ENCODE measurements around the gene VAPA. TPM values are rescaled to one million over a fixed set of nuclear protein-coding genes. Genes with fewer than 3 reads are reported as not detected.

Gene VAPA
- total and polyA plus RNA-seq, 2 of the 4 experiments (the other 2 are of a cell fraction): 199 to 206 TPM

DNA sequence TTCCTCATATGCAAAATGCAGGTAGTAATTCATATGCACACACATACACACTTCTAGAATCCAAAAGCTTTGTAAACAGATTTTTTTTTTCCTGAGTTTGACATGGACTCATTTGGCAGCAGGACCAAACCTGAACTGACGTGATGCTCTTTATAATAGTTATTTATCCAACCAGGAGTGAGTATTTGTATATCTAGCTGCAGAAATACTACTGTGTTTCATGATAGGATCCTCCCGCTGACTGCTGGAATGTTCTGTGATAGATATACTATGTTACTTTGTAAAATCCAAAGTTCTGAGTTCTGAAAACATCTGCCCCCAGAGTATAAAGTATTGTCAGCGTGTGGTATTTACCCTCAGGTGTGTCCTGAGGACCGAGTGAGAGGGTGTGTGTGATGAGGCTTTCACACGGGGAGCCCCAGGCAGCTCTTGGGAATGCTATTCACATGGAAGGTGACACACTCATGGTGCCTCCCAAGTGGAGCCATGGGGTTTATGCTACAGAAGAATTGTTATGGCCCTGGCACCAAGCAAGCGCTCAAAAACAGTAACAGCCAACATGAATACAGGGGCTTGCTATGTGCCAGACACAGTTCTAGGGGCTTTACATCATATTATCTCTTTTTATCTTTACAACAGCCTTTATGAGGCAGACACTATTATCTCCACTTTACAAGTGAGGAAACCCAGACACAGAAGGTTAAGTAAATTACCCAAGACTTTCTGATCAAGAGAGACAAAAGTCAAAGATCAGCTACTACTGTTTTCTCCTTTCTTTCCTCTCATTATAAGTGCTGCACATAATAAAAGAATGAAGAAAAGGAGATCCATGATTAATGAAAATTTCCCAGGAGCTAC is 44.7 kb upstream of the VAPA start:
- H2BK15ac ChIP-seq (ENCODE audit: low read depth, low read length): peak overlapping the region; percentile 34; the same call in 1 of the 3 replicates
- H2BK5ac ChIP-seq (ENCODE audit: low read depth, low read length, poor library complexity, severe bottlenecking): peak overlapping the region; percentile 55
- peak overlapping the region; percentile 95 for H2BK20ac ChIP-seq (ENCODE audit: low read depth, low read length)
- in situ Hi-C loops (cut with MboI; ENCODE audit: low sequenced_read_pairs) (no loop called here), intact Hi-C loops (cut with micrococcal nuclease) (no loop called here), dilution Hi-C loops (cut with HindIII; ENCODE audit: low sequenced_read_pairs, unreplicated experiment) (no loop called here)
- H3K36me3 ChIP-seq (ENCODE audit: control insufficient read depth, insufficient read depth, low read length): no peaks in the 10 kb centered on the region
- peak overlapping the region; percentile 65; the same call in 1 of the 2 replicates for H3K56ac ChIP-seq (ENCODE audit: extremely low read depth, insufficient read depth, low read length)
- ATAC-seq (ENCODE audit: low read depth): no peak
- peak overlapping the region; percentile 51; the same call in 1 of the 2 replicates for H3K23ac ChIP-seq (ENCODE audit: low read depth, low read length)
- H3K4ac ChIP-seq (ENCODE audit: low read depth, low read length): peak overlapping the region; percentile 88
- H3K4me2 ChIP-seq (ENCODE audit: low read depth, low read length): no peak overlapping the region
- no peak overlapping the region for H2AFZ ChIP-seq (replicated peaks; ENCODE audit: low read length, poor library complexity)
- H3K18ac ChIP-seq (ENCODE audit: low read depth, low read length): peak overlapping the region; percentile 33; the same call in 1 of the 2 replicates
- peak overlapping the region; percentile 71 for H4K91ac ChIP-seq (ENCODE audit: insufficient read depth, low read depth, low read length)
- H3K79me1 ChIP-seq (ENCODE audit: low read depth in 1 of 2, low read length in 2 of 2): no peaks in the 10 kb centered on the region
- ChIA-PET CTCF (no interaction called here), POLR2A (ENCODE audit: unreplicated experiment) (no interaction called here)
- peak overlapping the region; percentile 94 for H2BK120ac ChIP-seq (ENCODE audit: low read depth, low read length)
- no peak overlapping the region for H2AK9ac ChIP-seq (replicated peaks; ENCODE audit: low read depth, low read length, poor library complexity)
- H3K9ac ChIP-seq (ENCODE audit: low read depth, low read length): no peak overlapping the region
- no peaks in the 10 kb centered on the region for H4K20me1 ChIP-seq (ENCODE audit: insufficient read depth, low read length)
- H3K4me1 ChIP-seq (ENCODE audit: control insufficient read depth, insufficient read depth, low read length): peaks cover 15% of the 10 kb centered on the region
- H3K27ac ChIP-seq (ENCODE audit: insufficient read depth, low read length): peak overlapping the region; percentile 33; the same call in 1 of the 2 replicates
- H2AK5ac ChIP-seq (ENCODE audit: low read depth, low read length): no peak overlapping the region
- peaks cover 10% of the 10 kb centered on the region for H3K9me1 ChIP-seq (ENCODE audit: insufficient read depth, low read length)
- H3K4me3 ChIP-seq (ENCODE audit: insufficient read depth, low read depth, low read length): no peak overlapping the region
- 46% methylated on average over 4 of the region's 6 CpGs; no CpG with 5 or more reads in 1 of the 2 experiments for WGBS, 2 experiments (ENCODE audit: extremely low coverage in 2 of 2, insufficient read length in 1 of 2)
- peak overlapping the region in 1 of 2 experiments; percentile 46; a peak in 2 of 4 replicates for H4K8ac ChIP-seq (ENCODE audit: low read depth in 2 of 2, low read length in 2 of 2)
- H3K9me3 ChIP-seq (ENCODE audit: control insufficient read depth, insufficient read depth, low read length): peaks cover 13% of the 10 kb centered on the region; the same call in 1 of the 2 replicates
- no TSS peak for BruUV-seq (replicated peaks)
- no peaks in the 10 kb centered on the region for H3K27me3 ChIP-seq (ENCODE audit: control insufficient read depth, insufficient read depth, low read length)
- no peak for TF ChIP-seq FOS (IDR thresholded peaks at IDR 0.05; ENCODE audit: low read depth, low read length)
- TF ChIP-seq, protein P1, sequence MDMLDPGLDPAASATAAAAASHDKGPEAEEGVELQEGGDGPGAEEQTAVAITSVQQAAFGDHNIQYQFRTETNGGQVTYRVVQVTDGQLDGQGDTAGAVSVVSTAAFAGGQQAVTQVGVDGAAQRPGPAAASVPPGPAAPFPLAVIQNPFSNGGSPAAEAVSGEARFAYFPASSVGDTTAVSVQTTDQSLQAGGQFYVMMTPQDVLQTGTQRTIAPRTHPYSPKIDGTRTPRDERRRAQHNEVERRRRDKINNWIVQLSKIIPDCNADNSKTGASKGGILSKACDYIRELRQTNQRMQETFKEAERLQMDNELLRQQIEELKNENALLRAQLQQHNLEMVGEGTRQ (IDR thresholded peaks at IDR 0.05; ENCODE audit: low read depth, low read length): no peak
- no peak for TF ChIP-seq RCOR1 (IDR thresholded peaks at IDR 0.05; ENCODE audit: insufficient replicate concordance, low read length)
- TF ChIP-seq, protein P2, sequence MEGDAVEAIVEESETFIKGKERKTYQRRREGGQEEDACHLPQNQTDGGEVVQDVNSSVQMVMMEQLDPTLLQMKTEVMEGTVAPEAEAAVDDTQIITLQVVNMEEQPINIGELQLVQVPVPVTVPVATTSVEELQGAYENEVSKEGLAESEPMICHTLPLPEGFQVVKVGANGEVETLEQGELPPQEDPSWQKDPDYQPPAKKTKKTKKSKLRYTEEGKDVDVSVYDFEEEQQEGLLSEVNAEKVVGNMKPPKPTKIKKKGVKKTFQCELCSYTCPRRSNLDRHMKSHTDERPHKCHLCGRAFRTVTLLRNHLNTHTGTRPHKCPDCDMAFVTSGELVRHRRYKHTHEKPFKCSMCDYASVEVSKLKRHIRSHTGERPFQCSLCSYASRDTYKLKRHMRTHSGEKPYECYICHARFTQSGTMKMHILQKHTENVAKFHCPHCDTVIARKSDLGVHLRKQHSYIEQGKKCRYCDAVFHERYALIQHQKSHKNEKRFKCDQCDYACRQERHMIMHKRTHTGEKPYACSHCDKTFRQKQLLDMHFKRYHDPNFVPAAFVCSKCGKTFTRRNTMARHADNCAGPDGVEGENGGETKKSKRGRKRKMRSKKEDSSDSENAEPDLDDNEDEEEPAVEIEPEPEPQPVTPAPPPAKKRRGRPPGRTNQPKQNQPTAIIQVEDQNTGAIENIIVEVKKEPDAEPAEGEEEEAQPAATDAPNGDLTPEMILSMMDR (conservative IDR thresholded peaks at IDR 0.05; ENCODE audit: low read depth, low read length): no peak
- TF ChIP-seq RAD21 (IDR thresholded peaks at IDR 0.05; ENCODE audit: low read length): no peak
- TF ChIP-seq BHLHE40 (IDR thresholded peaks at IDR 0.05; ENCODE audit: low read depth, low read length): no peak
- no peak for TF ChIP-seq MXI1 (IDR thresholded peaks at IDR 0.05; ENCODE audit: borderline replicate concordance, low read depth, low read length)
- no peak for TF ChIP-seq NFE2L2 (IDR thresholded peaks at IDR 0.05; ENCODE audit: low read depth, low read length)
- no peak for TF ChIP-seq POLR2A (IDR thresholded peaks at IDR 0.05; ENCODE audit: low read depth, low read length)
- no peak for TF ChIP-seq CEBPB (IDR thresholded peaks at IDR 0.05; ENCODE audit: low read depth, low read length)
- TF ChIP-seq CHD1 (IDR thresholded peaks at IDR 0.05; ENCODE audit: low read depth, low read length): no peak
- TF ChIP-seq RFX5 (IDR thresholded peaks at IDR 0.05; ENCODE audit: low read depth, low read length): no peak
- no peak for TF ChIP-seq MAFK (IDR thresholded peaks at IDR 0.05; ENCODE audit: low read depth, low read length)
- no peak for TF ChIP-seq SMC3 (IDR thresholded peaks at IDR 0.05; ENCODE audit: low read depth, low read length)
- no peak for DNase-seq
- H3K14ac ChIP-seq (replicated peaks; ENCODE audit: low read depth, low read length): peak overlapping the region; percentile 65; the same call in 1 of the 2 replicates
- peak overlapping the region; percentile 20; the same call in 1 of the 2 replicates for H4K5ac ChIP-seq (ENCODE audit: low read depth, low read length)

Data from IMR-90 (cell line).